Measurements from ENCODE around the gene SYNE1.

GRCh38 chr6:152502421-152503188 is 134.6 kb downstream of the SYNE1 start:
- no peak for TF ChIP-seq CTCF (IDR thresholded peaks at IDR 0.05)
- TF ChIP-seq POLR2AphosphoS5 (IDR thresholded peaks at IDR 0.05): no peak
- no peak for TF ChIP-seq POLR2A (IDR thresholded peaks at IDR 0.05)
- no peak for TF ChIP-seq EP300 (IDR thresholded peaks at IDR 0.05)

Data from upper lobe of left lung (tissue), 4 donors.